ENCODE results near the gene DIDO1. TPM values are rescaled to one million over a fixed set of nuclear protein-coding genes. Genes with fewer than 3 reads are reported as not detected.

DIDO1 gene
- total and polyA plus RNA-seq, 2 of the 13 experiments (the other 11 are each of a cell fraction or from before 2014, with no cell fraction given) = 75.0 to 75.1 TPM

DNA sequence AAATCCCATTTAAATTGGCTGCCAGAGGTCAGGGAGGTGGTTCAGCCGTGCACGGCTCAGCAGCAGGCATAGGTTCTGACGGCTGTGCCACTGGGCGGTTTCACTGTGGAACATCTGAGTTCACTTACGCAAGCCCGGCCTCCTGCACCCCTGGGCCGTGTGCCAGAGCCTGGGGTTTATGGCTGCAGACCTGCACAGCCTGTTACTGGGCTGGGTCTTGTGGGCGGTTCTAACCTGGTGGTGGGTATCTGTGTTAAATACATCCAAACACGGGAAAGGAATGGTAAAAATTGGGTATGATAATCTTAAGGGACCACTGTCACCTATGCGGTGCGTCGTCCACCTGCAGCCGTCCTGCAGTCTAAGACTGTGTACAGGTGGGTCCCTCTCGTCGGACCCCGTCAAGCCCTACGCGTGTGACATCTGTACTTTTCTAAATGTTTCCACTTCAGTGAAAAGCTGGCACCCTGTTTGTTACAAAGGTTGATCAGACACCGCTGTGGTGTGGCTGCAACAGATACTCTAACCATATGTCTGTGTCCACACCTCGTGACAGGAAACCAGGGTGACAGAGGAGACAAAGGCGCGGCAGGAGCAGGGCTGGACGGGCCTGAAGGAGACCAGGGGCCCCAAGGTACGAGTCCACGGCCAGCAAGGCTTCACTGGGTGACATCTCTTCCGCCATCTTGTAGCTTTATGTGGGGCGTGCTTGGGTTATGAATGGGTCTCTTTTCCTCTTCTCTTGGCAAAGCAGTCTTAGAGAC is 88.0 kb downstream of the DIDO1 start (continued):
- no peak for TF ChIP-seq ZNF407 (CRISPR knock-in tag; IDR thresholded peaks at IDR 0.05; ENCODE audit: not compliant biosample characterization)
- TF ChIP-seq ZNF580 (CRISPR knock-in tag; IDR thresholded peaks at IDR 0.05; ENCODE audit: borderline replicate concordance, low read depth) = no peak
- TF ChIP-seq SMAD1 (CRISPR knock-in tag; IDR thresholded peaks at IDR 0.05; ENCODE audit: borderline replicate concordance, low read depth) = no peak
- no peak for TF ChIP-seq ZBTB46 (CRISPR knock-in tag; IDR thresholded peaks at IDR 0.05; ENCODE audit: borderline replicate concordance)
- no peak for TF ChIP-seq PAX8 (CRISPR knock-in tag; IDR thresholded peaks at IDR 0.05; ENCODE audit: borderline replicate concordance)

All from HepG2 (cell line).